GM23248 (cell line): ENCODE data around the gene ARL13B. TPM values are rescaled to one million over a fixed set of nuclear protein-coding genes. Genes with fewer than 3 reads are reported as not detected.

ENCODE experiments used
- DNase-seq: peaks from one replicate; pipeline ENCODE4 v3.0.0-alpha.2; 2015
- H2AFZ ChIP-seq: fragments of 200-600 bp; sonication (generic); 2 replicates; pipeline ENCODE4 v1.6.1; 2016; ENCODE audit warnings: antibody characterized with exemption
- H3F3A ChIP-seq: fragments of 200-600 bp; sonication (generic); 2 replicates; pipeline ENCODE4 v1.6.1; 2016; ENCODE audit warnings: mild to moderate bottlenecking, antibody characterized with exemption, mixed run types; ENCODE audit not compliant: insufficient read depth
- H3K27ac ChIP-seq: fragments of 200-600 bp; sonication (generic); 2 replicates; pipeline ENCODE4 v1.5.1; 2016; ENCODE audit warnings: mild to moderate bottlenecking
- H3K27me3 ChIP-seq: fragments of 200-600 bp; sonication (generic); replicated peaks from 2 replicates; pipeline ENCODE4 v1.6.1; 2016; ENCODE audit warnings: mild to moderate bottlenecking; ENCODE audit not compliant: insufficient read depth
- H3K36me3 ChIP-seq: fragments of 200-600 bp; sonication (generic); 2 replicates; pipeline ENCODE4 v1.6.1; 2016; ENCODE audit warnings: low read depth, mild to moderate bottlenecking
- H3K4me1 ChIP-seq: fragments of 200-600 bp; sonication (generic); 2 replicates; pipeline ENCODE4 v1.6.1; 2016; ENCODE audit warnings: mild to moderate bottlenecking; ENCODE audit not compliant: insufficient read depth
- H3K4me2 ChIP-seq: fragments of 200-600 bp; sonication (generic); one replicate; pipeline ENCODE4 v1.6.1; 2016; ENCODE audit warnings: mild to moderate bottlenecking; ENCODE audit not compliant: unreplicated experiment
- H3K4me3 ChIP-seq: fragments of 200-600 bp; sonication (generic); 2 replicates; pipeline ENCODE4 v1.5.1; 2016; ENCODE audit warnings: mild to moderate bottlenecking
- H3K79me2 ChIP-seq: fragments of 200-600 bp; sonication (generic); 2 replicates; pipeline ENCODE4 v1.6.1; 2016; ENCODE audit warnings: mild to moderate bottlenecking; ENCODE audit not compliant: insufficient read depth
- H3K9ac ChIP-seq: fragments of 200-600 bp; sonication (generic); 2 replicates; pipeline ENCODE4 v1.6.1; 2016; ENCODE audit warnings: mild to moderate bottlenecking
- H3K9me2 ChIP-seq: fragments of 200-600 bp; sonication (generic); 2 replicates; pipeline ENCODE4 v1.6.1; 2016; ENCODE audit warnings: mixed run types, mild to moderate bottlenecking, moderate library complexity; ENCODE audit not compliant: insufficient read depth
- H3K9me3 ChIP-seq: fragments of 200-600 bp; sonication (generic); one replicate; pipeline ENCODE4 v1.6.1; 2017; ENCODE audit warnings: low read depth
- H4K20me1 ChIP-seq: fragments of 200-600 bp; sonication (generic); 2 replicates; pipeline ENCODE4 v1.6.0; 2016; ENCODE audit not compliant: insufficient read depth
- EZH2 ChIP-seq: fragments of 200-600 bp; sonication (generic); IDR thresholded peaks from 2 replicates; pipeline ENCODE4 v1.6.1; 2018; ENCODE audit warnings: antibody characterized with exemption, mild to moderate bottlenecking; ENCODE audit not compliant: insufficient read depth, poor library complexity, severe bottlenecking
- EZH2phosphoT487 ChIP-seq: fragments of 200-600 bp; sonication (generic); IDR thresholded peaks from 2 replicates; pipeline ENCODE4 v1.6.1; 2018; ENCODE audit warnings: antibody characterized with exemption, moderate library complexity, mild to moderate bottlenecking, low read depth; ENCODE audit not compliant: insufficient read depth
- WGBS, 2 experiments: methylation state at CpG; one replicate each; pipeline ENCODE4 v1.1.6; 2015 to 2017; ENCODE audit warnings: low lambda C conversion rate in 2 of 2, low coverage in 1 of 2; ENCODE audit errors: missing lambda C conversion rate in 2 of 2; 5-methylcytosine and 5-hydroxymethylcytosine counted together
- in situ Hi-C: fragments of 300-500 bp; cut with MboI; formaldehyde crosslinking; loops from 2 replicates; pipeline ENCODE4 v1.15.0; 2020
- polyA plus RNA-seq: library from polyadenylated mRNA; unstranded; fragments of >200 nt; fragmentation: Nextera tagmentation; extraction: Ambion mirVana; gene quantifications from 2 replicates; pipeline ENCODE4 v1.2.1, GENCODE V29; 2016
- total RNA-seq: library from RNA; depleted of rRNA; stranded (reverse); fragments of >200 nt; shearing (Covaris generic); gene quantifications from 2 replicates; pipeline ENCODE4 v1.2.3, GENCODE V29; 2014

Gene ARL13B
- total and polyA plus RNA-seq, 2 experiments from 2014 or later = 15.0 to 16.9 TPM

GRCh38 chr3:93984618-93985017 lies 4.7 kb downstream of the ARL13B start:
- H3K9ac ChIP-seq = no peak overlapping the region
- no peak overlapping the region for H2AFZ ChIP-seq
- no peak overlapping the region for H3K4me2 ChIP-seq
- H3K9me2 ChIP-seq = no peaks in the 10 kb centered on the region
- H3K79me2 ChIP-seq = peaks cover 83% of the 10 kb centered on the region
- no peaks in the 10 kb centered on the region for H3K27me3 ChIP-seq
- no peaks in the 10 kb centered on the region for H4K20me1 ChIP-seq
- in situ Hi-C loops = no loop called here
- peaks cover 21% of the 10 kb centered on the region for H3K4me1 ChIP-seq
- WGBS, 2 experiments = 73 to 81% methylated on average over 5 of the region's 5 CpGs
- H3F3A ChIP-seq = peaks cover 16% of the 10 kb centered on the region
- no peak for DNase-seq
- H3K36me3 ChIP-seq = no peaks in the 10 kb centered on the region
- no peaks in the 10 kb centered on the region for H3K9me3 ChIP-seq
- no peak overlapping the region for H3K27ac ChIP-seq
- TF ChIP-seq EZH2 (no peak), EZH2phosphoT487 (no peak)
- H3K4me3 ChIP-seq = no peak overlapping the region

DNA sequence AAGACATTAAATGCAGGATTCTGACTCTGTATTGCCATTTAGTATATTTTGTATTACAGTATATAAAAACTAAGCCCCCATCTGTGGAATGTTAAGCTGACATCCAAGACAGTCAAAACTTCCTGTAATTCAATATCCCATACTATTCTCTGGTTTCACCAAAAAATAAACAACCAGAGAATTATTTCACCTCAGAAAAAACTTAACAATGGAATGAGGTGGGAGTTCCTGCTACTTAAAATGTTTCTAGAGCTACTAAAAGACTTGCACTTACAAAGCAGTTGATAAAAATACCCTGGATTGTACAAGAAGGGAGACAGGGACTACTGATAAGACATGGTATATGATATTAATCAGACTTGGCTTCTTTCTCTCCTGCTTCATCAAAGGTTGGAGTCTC lies 8.3 kb downstream of the ARL13B start:
- Histone ChIP-seq H3K4me2 (peak overlapping the region; percentile 16), H3K4me3 (no peak overlapping the region), H3K27ac (no peak overlapping the region), H3K36me3 (no peaks in the 10 kb centered on the region), H3K9me2 (no peaks in the 10 kb centered on the region), H3F3A (peaks cover 5% of the 10 kb centered on the region; the same call in 1 of the 2 replicates), H4K20me1 (no peaks in the 10 kb centered on the region), H3K27me3 (no peaks in the 10 kb centered on the region), H2AFZ (peak overlapping the region; percentile 23; the same call in 1 of the 2 replicates), H3K79me2 (peaks cover 89% of the 10 kb centered on the region), H3K9ac (no peak overlapping the region), H3K9me3 (no peaks in the 10 kb centered on the region), H3K4me1 (peaks cover 12% of the 10 kb centered on the region)
- DNase-seq = no peak
- in situ Hi-C loops = no loop called here
- TF ChIP-seq EZH2 = no peak

DNA sequence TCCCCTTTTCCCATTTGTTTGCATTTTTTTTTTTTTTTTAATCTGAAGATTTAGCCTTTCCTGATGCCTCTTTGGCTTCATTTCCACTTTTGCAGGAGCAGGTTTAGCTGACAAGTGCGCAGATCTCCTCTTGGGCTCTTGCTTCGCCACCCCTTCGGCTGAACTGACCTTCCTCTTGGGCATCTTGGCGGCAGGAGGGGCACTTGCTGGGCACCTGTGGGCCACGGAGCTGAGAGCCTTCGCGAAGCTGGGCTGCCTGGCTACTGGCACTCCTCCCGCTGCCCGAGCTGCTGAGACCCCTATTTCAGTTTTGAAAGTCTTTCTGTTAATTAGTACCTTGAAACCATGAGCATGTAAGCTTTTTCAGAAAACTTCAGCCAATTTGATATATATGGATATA lies 8.8 kb downstream of the ARL13B start:
- Histone ChIP-seq H3K4me3 (no peak overlapping the region), H3K9me2 (no peaks in the 10 kb centered on the region), H3K36me3 (no peaks in the 10 kb centered on the region), H3K9ac (no peak overlapping the region), H2AFZ (no peak overlapping the region), H3K27me3 (no peaks in the 10 kb centered on the region), H3K27ac (no peak overlapping the region), H3K4me1 (peaks cover 12% of the 10 kb centered on the region), H4K20me1 (no peaks in the 10 kb centered on the region), H3K4me2 (peak overlapping the region; percentile 16), H3F3A (peaks cover 5% of the 10 kb centered on the region; the same call in 1 of the 2 replicates), H3K79me2 (peaks cover 89% of the 10 kb centered on the region), H3K9me3 (no peaks in the 10 kb centered on the region)
- in situ Hi-C loops = no loop called here
- no peak for TF ChIP-seq EZH2
- no peak for TF ChIP-seq EZH2phosphoT487
- 97 to 99% methylated on average over 9 of the region's 9 CpGs for WGBS, 2 experiments
- DNase-seq = no peak

- no peaks in the 10 kb centered on the region for H3K9me2 ChIP-seq
- H3K9ac ChIP-seq = no peak overlapping the region
- WGBS, 2 experiments = 96 to 98% methylated on average over 3 of the region's 3 CpGs
- H3K4me1 ChIP-seq = peaks cover 12% of the 10 kb centered on the region
- H3K4me2 ChIP-seq = no peak overlapping the region
- DNase-seq = no peak
- H3K27ac ChIP-seq = no peak overlapping the region
- no peaks in the 10 kb centered on the region for H3K27me3 ChIP-seq
- no peak overlapping the region for H3K4me3 ChIP-seq
- H3K36me3 ChIP-seq = no peaks in the 10 kb centered on the region
- no peaks in the 10 kb centered on the region for H3K9me3 ChIP-seq
- H3F3A ChIP-seq = peaks cover 5% of the 10 kb centered on the region; the same call in 1 of the 2 replicates
- no peaks in the 10 kb centered on the region for H4K20me1 ChIP-seq
- TF ChIP-seq EZH2phosphoT487 = no peak
- no peak for TF ChIP-seq EZH2
- no peak overlapping the region for H2AFZ ChIP-seq
- H3K79me2 ChIP-seq = peaks cover 89% of the 10 kb centered on the region
- in situ Hi-C loops = no loop called here
Measured at GRCh38 chr3:93989241-93989640, 9.3 kb downstream of the ARL13B start.

- no peaks in the 10 kb centered on the region for H3K27me3 ChIP-seq
- H3K9me2 ChIP-seq = no peaks in the 10 kb centered on the region
- no peak overlapping the region for H3K9ac ChIP-seq
- H3K4me3 ChIP-seq = no peak overlapping the region
- in situ Hi-C loops = no loop called here
- H3F3A ChIP-seq = peaks cover 5% of the 10 kb centered on the region; the same call in 1 of the 2 replicates
- no peaks in the 10 kb centered on the region for H3K9me3 ChIP-seq
- H3K36me3 ChIP-seq = no peaks in the 10 kb centered on the region
- no peak overlapping the region for H3K4me2 ChIP-seq
- H4K20me1 ChIP-seq = no peaks in the 10 kb centered on the region
- no peak overlapping the region for H3K27ac ChIP-seq
- peaks cover 12% of the 10 kb centered on the region for H3K4me1 ChIP-seq
- H2AFZ ChIP-seq = no peak overlapping the region
- TF ChIP-seq EZH2 = no peak
- no peak for TF ChIP-seq EZH2phosphoT487
- WGBS, 2 experiments = 52 to 54% methylated on average over 2 of the region's 2 CpGs
- peaks cover 84% of the 10 kb centered on the region for H3K79me2 ChIP-seq
- DNase-seq = no peak
Measured at GRCh38 chr3:93991631-93992030, 11.7 kb downstream of the ARL13B start.
